Mesenchymal stem cell (in vitro differentiated cells and primary cell): ENCODE data around the gene MRGPRE.

Experiments
- DNase-seq: peaks from one replicate; pipeline ENCODE4 v3.0.0-alpha.2; 2013
- H2AFZ ChIP-seq: one replicate; pipeline ENCODE4 v1.6.1; 2013; ENCODE audit warnings: low read depth, mild to moderate bottlenecking, control low read depth, inconsistent platforms, low read length, moderate library complexity
- H2AK5ac ChIP-seq: 2 replicates; pipeline ENCODE4 v1.6.1; 2013; ENCODE audit warnings: low read length, moderate library complexity, mild to moderate bottlenecking, inconsistent platforms; ENCODE audit not compliant: severe bottlenecking
- H2BK120ac ChIP-seq: one replicate; pipeline ENCODE4 v1.6.1; 2013; ENCODE audit warnings: low read depth, mild to moderate bottlenecking, inconsistent platforms, low read length, moderate library complexity
- H2BK12ac ChIP-seq, 2 experiments: one replicate each; pipeline ENCODE4 v1.6.1; 2013; ENCODE audit warnings: inconsistent platforms in 2 of 2, low read length in 2 of 2, mild to moderate bottlenecking in 2 of 2, moderate library complexity in 2 of 2, control low read depth in 1 of 2
- H2BK15ac ChIP-seq: one replicate; pipeline ENCODE4 v1.6.1; 2013; ENCODE audit warnings: mild to moderate bottlenecking, low read depth, inconsistent platforms; ENCODE audit not compliant: poor library complexity, severe bottlenecking
- H2BK5ac ChIP-seq: 2 replicates; pipeline ENCODE4 v1.6.1; 2013; ENCODE audit warnings: low read depth, mild to moderate bottlenecking, low read length, control low read depth, inconsistent platforms; ENCODE audit not compliant: poor library complexity, severe bottlenecking
- H3K14ac ChIP-seq, 2 experiments: one replicate each; pipeline ENCODE4 v1.6.1; 2013; ENCODE audit warnings: inconsistent platforms in 2 of 2, low read length in 2 of 2, control low read depth in 1 of 2, mild to moderate bottlenecking in 1 of 2, moderate library complexity in 1 of 2
- H3K18ac ChIP-seq, 2 experiments: one replicate each; pipeline ENCODE4 v1.6.1; 2013; ENCODE audit warnings: inconsistent platforms in 2 of 2, low read length in 2 of 2, control low read depth in 1 of 2, low read depth in 1 of 2, mild to moderate bottlenecking in 1 of 2
- H3K23ac ChIP-seq, 2 experiments: one replicate each; pipeline ENCODE4 v1.6.1; 2013; ENCODE audit warnings: inconsistent platforms in 2 of 2, low read length in 2 of 2, mild to moderate bottlenecking in 2 of 2, moderate library complexity in 2 of 2, control low read depth in 1 of 2
- H3K27ac ChIP-seq: 2 replicates; pipeline ENCODE4 v1.5.1; 2013; ENCODE audit warnings: mild to moderate bottlenecking, moderate library complexity, low read length, control low read depth, inconsistent platforms; ENCODE audit not compliant: poor library complexity, severe bottlenecking
- H3K27me3 ChIP-seq, 2 experiments: 2 replicates each; pipeline versions ENCODE4 v1.6.1 to v1.7.0; 2013; ENCODE audit warnings: low read length in 2 of 2, mild to moderate bottlenecking in 2 of 2, moderate library complexity in 2 of 2, control low read depth in 1 of 2, inconsistent platforms in 1 of 2; ENCODE audit not compliant: control insufficient read depth in 1 of 2, insufficient read depth in 1 of 2
- H3K36me3 ChIP-seq, 2 experiments: 2 replicates each; pipeline versions ENCODE4 v1.6.1 to v1.7.0; 2013; ENCODE audit warnings: low read length in 2 of 2, control low read depth in 1 of 2, inconsistent platforms in 1 of 2, low read depth in 1 of 2, mild to moderate bottlenecking in 1 of 2; ENCODE audit not compliant: insufficient read depth in 2 of 2, control insufficient read depth in 1 of 2
- H3K4ac ChIP-seq, 2 experiments: one replicate each; pipeline ENCODE4 v1.6.1; 2013; ENCODE audit warnings: inconsistent platforms in 2 of 2, low read length in 2 of 2, mild to moderate bottlenecking in 2 of 2, moderate library complexity in 2 of 2, control low read depth in 1 of 2, low read depth in 1 of 2
- H3K4me1 ChIP-seq: 2 replicates; pipeline ENCODE4 v1.6.1; 2013; ENCODE audit warnings: low read depth, low read length, control low read depth; ENCODE audit not compliant: control insufficient read depth, insufficient read depth
- H3K4me2 ChIP-seq: 2 replicates; pipeline ENCODE4 v1.6.1; 2013; ENCODE audit warnings: low read length, mild to moderate bottlenecking, inconsistent platforms; ENCODE audit not compliant: poor library complexity, severe bottlenecking
- H3K4me3 ChIP-seq, 2 experiments: 2 replicates each; pipeline versions ENCODE4 v1.5.1 to v1.7.0; 2013; ENCODE audit warnings: low read length in 2 of 2, mild to moderate bottlenecking in 2 of 2, control low read depth in 1 of 2, low read depth in 1 of 2; ENCODE audit not compliant: insufficient read depth in 1 of 2
- H3K79me1 ChIP-seq: replicated peaks from 2 replicates; pipeline ENCODE4 v1.6.1; 2013; ENCODE audit warnings: mild to moderate bottlenecking, control low read depth, low read length, inconsistent platforms; ENCODE audit not compliant: poor library complexity, severe bottlenecking
- H3K9ac ChIP-seq: 2 replicates; pipeline ENCODE4 v1.7.0; 2013; ENCODE audit warnings: mild to moderate bottlenecking, low read length, moderate library complexity
- H3K9me3 ChIP-seq: 2 replicates; pipeline ENCODE4 v1.7.0; 2013; ENCODE audit warnings: mild to moderate bottlenecking, low read length; ENCODE audit not compliant: control insufficient read depth
- H4K8ac ChIP-seq: one replicate; pipeline ENCODE4 v1.6.1; 2013; ENCODE audit warnings: inconsistent platforms, mild to moderate bottlenecking, low read length, moderate library complexity
- H4K91ac ChIP-seq: one replicate; pipeline ENCODE4 v1.6.1; 2013; ENCODE audit warnings: mild to moderate bottlenecking, low read length, inconsistent platforms
- WGBS: methylation state at CpG from one replicate; pipeline ENCODE4 v1.1.7; 2013; ENCODE audit warnings: mixed read lengths; 5-methylcytosine and 5-hydroxymethylcytosine counted together

Gene MRGPRE

DNA sequence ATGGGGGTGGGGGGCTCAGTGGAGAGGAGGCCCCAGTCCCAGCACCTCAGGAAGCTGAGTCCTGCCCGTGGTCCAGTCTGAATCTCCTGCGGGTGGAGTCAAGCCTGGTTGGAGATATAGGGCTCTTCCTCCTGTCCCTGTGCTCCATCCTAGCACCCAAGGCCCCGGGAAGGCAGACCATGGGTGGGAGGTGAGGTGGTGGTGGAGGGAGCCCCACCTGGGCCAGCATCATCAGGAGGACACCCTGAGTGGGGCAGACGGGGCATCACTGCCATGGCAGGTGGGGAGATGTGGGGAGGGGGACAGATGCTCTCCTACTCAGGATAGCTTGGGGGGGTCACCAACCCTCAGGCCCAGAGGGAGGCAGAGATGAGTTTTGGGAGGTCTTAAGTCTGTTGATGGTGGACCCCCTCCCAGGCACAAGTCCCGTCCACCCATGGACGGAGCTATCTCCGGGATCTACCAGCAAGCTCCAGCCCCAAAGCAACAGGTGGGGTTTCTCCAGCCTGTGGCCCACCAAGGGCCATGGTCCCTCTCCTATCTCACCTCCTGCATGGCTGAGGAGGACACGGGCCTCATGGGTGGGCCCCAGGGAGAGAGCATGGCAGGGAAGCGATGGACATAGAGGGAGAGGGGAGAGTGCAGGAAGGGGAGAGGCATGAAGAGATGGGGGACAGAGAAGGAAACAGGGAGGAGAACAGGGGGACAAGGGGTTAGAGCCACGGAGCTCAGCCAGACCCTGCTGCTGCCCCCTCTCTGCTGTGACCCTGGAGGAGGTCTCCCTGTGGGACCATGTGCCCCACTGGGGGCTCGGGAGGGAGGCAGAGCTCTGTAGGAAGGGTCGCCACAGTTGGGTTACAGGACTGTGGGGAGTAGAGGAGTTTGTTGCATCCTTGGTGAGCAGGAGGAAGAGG lies 1.3 kb downstream of the MRGPRE start:
- H2BK120ac ChIP-seq, result no peak overlapping the region
- peaks cover 3% of the 10 kb centered on the region for H3K9me3 ChIP-seq
- DNase-seq, result no peak
- no peak overlapping the region for H3K9ac ChIP-seq
- no peak overlapping the region for H2AFZ ChIP-seq
- 80% methylated on average over 10 of the region's 12 CpGs for WGBS
- no peak overlapping the region for H4K8ac ChIP-seq
- H2BK5ac ChIP-seq, result no peak overlapping the region
- peaks cover 3% of the 10 kb centered on the region for H3K4me1 ChIP-seq
- H3K4ac ChIP-seq, result no peak overlapping the region
- H3K36me3 ChIP-seq, result no peaks in the 10 kb centered on the region
- H4K91ac ChIP-seq, result no peak overlapping the region
- H2AK5ac ChIP-seq, result no peak overlapping the region
- no peak overlapping the region for H3K4me2 ChIP-seq
- H3K27ac ChIP-seq, result no peak overlapping the region
- no peak overlapping the region for H3K23ac ChIP-seq
- no peak overlapping the region for H2BK15ac ChIP-seq
- H3K4me3 ChIP-seq, result no peak overlapping the region
- peaks cover 20 to 65% of the 10 kb centered on the region in 2 experiments for H3K27me3 ChIP-seq
- H2BK12ac ChIP-seq, result no peak overlapping the region
- H3K79me1 ChIP-seq, result no peaks in the 10 kb centered on the region
- H3K18ac ChIP-seq, result no peak overlapping the region
- H3K14ac ChIP-seq, result no peak overlapping the region

DNA sequence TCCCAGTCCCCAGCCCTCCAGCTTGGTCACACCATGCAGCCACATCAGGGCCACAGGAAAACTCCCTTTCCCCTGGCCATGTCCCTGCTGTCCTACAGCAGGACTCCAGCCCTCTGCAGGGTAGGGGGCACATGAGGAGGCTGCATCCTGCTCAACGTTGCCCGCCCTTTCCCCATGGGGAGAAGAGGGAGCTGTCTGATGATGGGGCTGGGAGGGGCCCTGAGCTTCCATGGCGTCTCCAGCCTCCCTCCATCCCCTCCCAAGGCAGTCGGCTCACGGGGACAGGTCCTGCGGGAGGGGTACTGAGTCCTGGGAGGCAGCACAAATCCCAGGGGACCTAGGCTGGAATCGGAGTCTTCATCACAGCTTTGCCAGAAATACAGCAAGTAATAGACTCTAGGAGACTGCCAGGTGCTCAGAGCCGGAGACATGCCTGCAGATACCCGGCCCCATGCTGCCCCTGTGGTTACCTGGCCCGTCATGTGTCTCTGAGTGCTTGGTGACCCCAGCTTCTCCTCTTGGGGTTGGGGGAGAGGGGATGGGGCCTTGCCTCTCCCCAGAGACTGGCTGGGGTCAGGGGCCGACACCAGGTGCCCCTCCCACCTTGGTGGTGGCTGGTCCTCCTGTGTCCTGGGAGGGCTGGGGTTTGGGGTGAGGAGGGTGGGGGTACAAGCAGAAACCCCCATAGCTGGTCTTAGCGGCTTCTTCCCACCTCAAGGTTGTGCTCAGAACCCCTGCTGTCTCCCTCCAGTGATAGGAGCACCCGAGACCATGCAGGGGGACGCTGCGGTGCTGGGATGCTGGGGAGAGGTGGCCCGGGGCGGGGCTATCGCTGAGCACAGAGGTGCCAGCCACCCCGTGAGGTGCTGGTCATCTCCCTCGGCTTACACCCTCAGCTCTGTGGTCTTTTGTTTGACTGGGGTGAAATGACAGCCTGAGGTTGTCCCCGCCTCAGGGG lies 2.3 kb downstream of the MRGPRE start:
- Histone ChIP-seq H2BK120ac (no peak overlapping the region), H3K23ac (no peak overlapping the region), H4K8ac (no peak overlapping the region), H3K18ac (no peak overlapping the region), H2AK5ac (no peak overlapping the region), H3K4me1 (peaks cover 12% of the 10 kb centered on the region), H2BK15ac (peak overlapping the region; percentile 65), H2BK12ac (no peak overlapping the region), H4K91ac (no peak overlapping the region), H3K14ac (no peak overlapping the region), H3K27ac (no peak overlapping the region), H3K4me3 (peak overlapping the region in 1 of 2 experiments; percentile 29), H3K4me2 (no peak overlapping the region), H3K79me1 (no peaks in the 10 kb centered on the region), H2AFZ (no peak overlapping the region), H3K9ac (no peak overlapping the region), H2BK5ac (no peak overlapping the region), H3K9me3 (peaks cover 3% of the 10 kb centered on the region), H3K27me3 (peaks cover 14 to 65% of the 10 kb centered on the region in 2 experiments), H3K36me3 (no peaks in the 10 kb centered on the region), H3K4ac (no peak overlapping the region)
- WGBS, result 85% methylated on average over 20 of the region's 21 CpGs
- DNase-seq, result no peak

DNA sequence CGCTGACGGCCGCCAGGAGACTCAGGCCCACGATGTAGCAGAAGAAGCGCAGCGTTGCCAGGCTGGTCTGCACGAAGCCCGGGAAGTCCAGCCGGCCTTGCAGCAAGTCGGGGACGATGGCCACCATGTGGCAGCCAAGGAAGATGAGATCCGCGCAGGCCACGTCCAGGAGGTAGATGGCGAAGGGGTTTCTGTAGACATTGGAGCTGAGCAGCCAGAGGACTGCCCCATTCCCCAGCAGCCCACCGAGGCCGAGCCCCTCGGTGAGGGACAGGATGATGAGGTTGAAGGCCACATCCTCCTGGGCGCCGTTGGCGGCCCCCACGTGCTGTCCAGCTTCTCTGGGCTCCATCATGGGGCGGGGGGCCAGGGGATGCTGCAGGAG lies 3.8 kb downstream of the MRGPRE start:
- 89% methylated on average over 22 of the region's 23 CpGs for WGBS
- no peak overlapping the region for H2BK5ac ChIP-seq
- H3K9ac ChIP-seq, result no peak overlapping the region
- DNase-seq, result no peak
- H3K4me3 ChIP-seq, result no peak overlapping the region
- no peak overlapping the region for H3K14ac ChIP-seq
- H2BK12ac ChIP-seq, result no peak overlapping the region
- no peak overlapping the region for H2BK15ac ChIP-seq
- no peaks in the 10 kb centered on the region for H3K9me3 ChIP-seq
- H4K8ac ChIP-seq, result no peak overlapping the region
- H4K91ac ChIP-seq, result no peak overlapping the region
- peaks cover 7 to 66% of the 10 kb centered on the region in 2 experiments for H3K27me3 ChIP-seq
- H3K4me1 ChIP-seq, result peaks cover 24% of the 10 kb centered on the region
- no peak overlapping the region for H3K4ac ChIP-seq
- H3K27ac ChIP-seq, result no peak overlapping the region
- no peak overlapping the region for H2AFZ ChIP-seq
- no peaks in the 10 kb centered on the region for H3K79me1 ChIP-seq
- no peak overlapping the region for H2AK5ac ChIP-seq
- no peaks in the 10 kb centered on the region for H3K36me3 ChIP-seq
- H3K18ac ChIP-seq, result no peak overlapping the region
- H3K23ac ChIP-seq, result no peak overlapping the region
- H3K4me2 ChIP-seq, result no peak overlapping the region
- no peak overlapping the region for H2BK120ac ChIP-seq
